GM21360 (cell line): ENCODE measurements around the gene PTPN13.

Experiments used
- ATAC-seq: cut with Tn5 transposase; IDR thresholded peaks from one replicate; pipeline ENCODE4 v1.9.1; 2021; ENCODE audit warnings: mild to moderate bottlenecking, moderate library complexity; ENCODE audit not compliant: unreplicated experiment

PTPN13 gene

DNA sequence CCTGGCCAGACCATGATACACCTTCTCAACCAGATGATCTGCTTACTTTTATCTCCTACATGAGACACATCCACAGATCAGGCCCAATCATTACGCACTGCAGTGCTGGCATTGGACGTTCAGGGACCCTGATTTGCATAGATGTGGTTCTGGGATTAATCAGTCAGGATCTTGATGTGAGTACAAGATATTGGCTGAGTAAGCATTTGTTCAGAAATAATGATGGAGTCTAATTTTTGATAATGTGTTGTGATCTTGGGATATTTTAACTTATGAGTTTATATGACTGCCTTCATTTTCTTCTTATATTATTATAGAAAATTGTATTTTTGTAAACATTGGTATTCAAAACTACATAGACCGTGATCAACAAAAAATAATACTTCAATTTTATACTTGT is 215.7 kb downstream of the PTPN13 start:
- ATAC-seq: no peak

DNA sequence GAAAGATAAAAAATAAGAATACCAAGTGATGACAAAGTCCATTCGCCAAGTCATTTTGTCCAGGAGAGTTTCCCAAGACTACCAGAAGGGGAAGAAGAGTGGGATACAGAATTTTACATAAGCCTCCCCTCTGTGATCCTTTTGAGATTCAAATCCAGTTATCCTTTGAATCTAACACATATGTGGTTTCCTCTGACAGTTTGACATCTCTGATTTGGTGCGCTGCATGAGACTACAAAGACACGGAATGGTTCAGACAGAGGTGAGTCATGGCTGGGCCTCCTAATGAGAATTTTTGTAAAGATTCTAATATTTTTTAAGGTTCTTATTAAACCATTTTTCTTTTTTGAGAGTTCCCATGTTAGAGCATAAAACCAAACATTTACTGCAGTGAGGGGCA is 216.7 kb downstream of the PTPN13 start:
- ATAC-seq: no peak

DNA sequence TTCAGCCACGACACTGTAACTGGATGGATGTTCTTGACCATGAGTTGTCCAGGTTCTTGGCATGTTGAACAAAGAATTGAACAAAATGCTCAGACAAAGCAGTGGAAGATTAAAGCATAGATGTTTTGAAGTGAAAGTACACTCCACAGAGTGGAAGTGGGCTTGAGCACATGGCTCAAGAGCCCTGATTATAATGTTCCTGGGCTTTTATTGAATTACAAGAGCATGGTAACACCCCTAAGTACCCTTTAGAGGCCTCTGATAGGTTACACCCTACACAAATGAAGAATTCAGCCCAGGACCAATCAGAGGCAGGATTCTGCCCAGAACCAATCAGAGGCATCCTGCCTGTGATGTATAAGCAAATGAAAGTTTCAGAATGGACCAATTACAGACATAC is 221.5 kb downstream of the PTPN13 start:
- no peak for ATAC-seq

DNA sequence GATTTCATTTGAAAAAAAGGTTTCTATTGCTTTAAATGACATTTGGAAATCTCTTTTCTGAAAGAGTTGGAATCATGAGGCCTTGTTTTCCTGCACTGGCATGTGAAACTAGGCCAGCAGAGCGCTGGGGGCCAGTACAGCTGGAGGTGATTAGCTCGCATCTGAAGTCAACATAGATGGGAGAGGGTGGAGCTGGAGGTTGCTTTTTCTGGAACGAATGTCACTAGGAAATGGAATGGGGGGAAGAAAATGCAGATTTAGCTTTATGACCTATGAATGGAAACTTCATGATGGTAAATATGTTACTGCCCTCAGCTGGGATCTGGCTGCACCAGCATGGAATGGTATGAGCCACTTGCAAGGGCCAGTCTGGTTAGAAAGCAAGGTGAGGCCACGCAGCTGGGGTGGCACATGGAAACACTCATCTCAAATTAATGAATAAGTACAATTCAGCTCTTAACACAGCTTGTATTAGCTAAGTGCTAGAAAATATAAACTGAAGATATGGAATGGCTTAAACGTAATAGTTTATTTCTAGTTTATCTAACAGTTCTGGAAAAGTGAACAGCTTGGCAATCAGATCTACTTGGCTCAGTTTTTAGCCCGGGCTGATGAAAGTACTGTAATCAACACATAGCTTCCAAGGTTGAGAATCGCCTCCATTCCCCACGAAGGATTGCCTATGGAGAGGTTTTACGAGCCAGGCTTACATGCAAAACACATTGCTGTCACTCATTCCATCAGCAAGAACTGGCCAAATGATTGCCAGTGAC is 222.6 kb downstream of the PTPN13 start:
- no peak for ATAC-seq

DNA sequence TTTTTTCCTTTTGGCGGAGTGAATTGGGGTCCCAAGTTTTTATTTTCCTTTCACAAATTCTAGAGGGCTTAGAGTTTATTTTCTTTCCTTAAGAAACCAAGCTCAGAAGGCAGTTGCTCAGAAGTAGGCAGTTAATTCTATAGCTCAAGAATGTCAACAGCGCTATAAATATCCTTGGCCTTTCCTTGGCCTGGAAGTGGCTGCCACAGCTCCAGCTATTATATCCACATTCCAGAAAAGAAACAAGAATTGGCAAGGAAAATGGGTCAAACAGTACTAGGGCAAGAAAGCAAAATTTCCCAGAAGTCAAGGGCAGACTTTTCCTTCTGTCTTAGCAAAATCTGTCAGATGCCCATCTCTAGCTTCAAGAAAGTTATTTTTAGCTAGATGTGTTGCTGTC is 224.1 kb downstream of the PTPN13 start:
- no peak for ATAC-seq

DNA sequence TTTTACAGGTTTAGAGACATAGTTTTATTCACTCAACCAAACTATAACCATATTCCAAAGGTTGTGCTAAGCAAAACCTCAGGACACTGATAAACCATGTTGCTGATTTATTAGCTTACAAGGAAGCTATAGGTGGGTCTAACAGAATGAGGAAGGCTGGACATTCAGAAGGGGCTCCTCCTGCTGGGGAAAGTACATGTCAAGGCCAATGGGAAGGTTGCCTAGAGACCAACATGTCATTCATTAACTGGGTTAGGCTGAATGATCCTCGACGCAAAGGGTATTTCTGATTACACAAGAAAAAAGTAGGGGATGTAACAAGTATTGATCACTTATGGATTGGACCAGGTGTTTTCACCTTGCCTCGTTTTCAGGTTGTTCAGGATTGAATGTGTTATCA is 224.7 kb downstream of the PTPN13 start:
- no peak for ATAC-seq

DNA sequence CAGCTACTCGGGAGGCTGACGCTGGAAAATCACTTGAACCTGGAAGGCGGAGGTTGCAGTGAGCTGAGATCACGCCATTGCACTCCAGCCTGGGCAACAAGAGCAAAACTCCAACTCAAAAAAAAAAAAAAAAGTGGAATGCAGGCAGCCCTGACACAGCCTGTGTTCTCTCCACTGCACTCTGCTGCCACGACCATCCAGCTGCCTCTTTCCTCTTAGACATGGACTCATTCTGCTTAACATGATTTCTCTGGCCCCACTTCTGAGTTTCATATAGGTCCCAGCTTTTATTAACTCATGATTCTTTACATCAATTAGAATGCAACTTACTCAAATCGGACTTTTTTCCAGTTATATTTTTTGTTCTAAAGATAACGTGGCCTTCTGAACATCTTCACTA is 225.4 kb downstream of the PTPN13 start:
- no peak for ATAC-seq

DNA sequence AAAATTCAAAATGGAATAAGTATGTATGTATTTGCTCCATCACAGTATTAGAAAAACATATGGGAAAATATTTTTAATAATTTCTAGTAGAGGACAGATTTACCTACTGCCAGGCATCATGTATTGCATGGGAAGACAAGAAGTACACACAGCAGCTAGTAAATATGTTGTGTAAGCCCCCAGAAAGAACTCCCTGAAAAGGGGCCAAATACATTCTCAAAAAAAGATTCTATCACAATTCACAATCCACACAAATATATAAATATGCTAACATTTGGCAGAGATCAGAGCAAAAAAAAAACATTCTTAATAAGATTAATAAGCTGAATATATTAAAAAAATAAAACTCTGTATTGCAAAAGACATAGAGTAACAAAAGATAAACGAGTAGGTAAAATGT is 227.0 kb downstream of the PTPN13 start:
- no peak for ATAC-seq

DNA sequence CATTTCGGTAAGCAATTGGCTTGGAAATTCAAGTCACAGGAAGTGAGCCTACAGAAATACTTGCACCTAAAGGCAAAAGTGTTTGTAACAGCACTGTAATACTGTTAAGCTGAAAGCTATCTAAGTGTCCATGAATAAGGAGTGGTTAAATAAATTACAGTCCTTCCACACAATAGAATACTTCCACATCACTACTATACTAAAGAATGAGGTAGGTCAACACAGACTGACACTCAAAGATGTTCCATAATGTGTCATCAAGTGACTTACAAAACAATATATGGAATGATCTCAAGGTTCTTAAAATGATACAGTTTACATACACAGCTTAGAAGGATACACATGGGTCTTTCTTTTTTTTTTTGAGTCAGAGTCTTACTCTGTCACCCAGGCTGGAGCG is 228.0 kb downstream of the PTPN13 start:
- ATAC-seq: no peak

DNA sequence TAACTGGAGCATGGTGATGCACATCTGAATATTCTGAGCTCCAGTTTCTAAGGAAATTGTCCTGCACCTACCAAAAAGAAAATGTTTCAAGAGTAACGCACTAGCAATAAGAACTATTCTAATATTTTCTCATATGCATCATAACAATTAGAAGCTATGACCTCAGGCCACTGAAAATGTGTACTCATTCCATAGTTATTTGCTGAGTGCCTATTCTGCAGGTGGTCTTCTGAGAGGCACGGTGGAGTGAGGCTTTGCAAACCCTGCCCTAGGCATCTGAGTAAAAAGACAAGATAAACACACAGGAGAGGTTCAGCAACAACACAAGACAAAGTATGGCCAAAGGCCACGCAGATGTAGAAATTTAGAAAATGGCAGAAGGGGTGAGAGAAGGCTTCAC is 231.4 kb downstream of the PTPN13 start:
- ATAC-seq: no peak

DNA sequence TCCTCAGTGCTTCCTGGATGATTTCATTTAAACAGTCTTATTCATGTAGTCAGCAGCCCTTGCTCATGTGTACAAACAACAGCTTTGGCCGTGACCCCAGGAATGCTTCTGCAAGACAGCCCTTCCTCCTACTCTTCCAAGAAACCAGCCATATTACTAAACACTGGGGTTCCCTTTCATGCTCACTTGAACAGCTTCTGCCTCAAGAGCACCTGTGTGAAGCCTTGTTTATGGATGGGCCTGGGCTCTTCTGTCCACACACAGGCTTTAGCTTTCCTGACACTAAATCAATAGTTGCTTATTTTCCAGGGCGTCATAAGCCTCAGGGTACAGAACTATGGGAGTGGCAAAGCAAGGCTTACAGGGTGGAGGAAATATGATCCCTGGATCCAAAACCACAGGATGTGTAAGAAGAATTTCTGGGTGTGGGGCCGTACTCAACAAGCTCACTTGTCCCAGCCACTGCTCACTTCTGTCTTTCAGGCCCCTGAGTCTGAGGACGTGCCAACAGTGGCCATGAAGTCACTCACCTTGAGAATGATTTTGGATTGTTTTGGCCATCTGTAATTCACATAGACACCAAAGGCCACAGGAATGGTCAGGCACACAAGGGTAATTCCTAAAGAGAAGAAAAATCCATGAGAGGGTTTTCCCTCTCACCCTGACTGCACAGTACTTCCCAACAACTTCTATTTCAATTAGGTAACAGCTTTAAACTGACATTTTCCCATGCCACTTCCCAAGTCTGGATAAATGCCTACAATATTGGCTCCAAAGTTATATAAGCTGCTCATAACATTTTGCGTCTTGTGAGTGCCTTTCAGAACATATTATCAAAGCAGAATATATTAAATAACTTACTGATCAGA is 237.4 kb downstream of the PTPN13 start:
- ATAC-seq: no peak

DNA sequence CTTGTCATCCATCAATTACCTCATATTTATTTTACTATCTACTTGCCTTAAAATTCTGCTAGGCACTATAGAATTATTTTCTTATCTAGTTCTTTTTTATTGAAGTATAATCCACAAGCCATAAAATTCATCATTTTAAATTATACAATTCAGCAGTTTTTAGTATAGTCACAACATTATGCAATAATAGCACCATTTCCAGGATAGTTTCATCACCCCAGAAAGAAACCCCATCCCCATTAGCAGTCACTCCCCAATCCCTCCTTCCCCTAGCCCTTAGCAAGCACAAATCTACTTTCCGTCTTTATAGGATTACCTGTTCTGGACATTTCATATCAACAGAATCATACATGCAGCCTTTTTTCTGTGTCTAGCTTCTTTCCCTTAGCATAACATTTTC is 239.5 kb downstream of the PTPN13 start:
- ATAC-seq: no peak

DNA sequence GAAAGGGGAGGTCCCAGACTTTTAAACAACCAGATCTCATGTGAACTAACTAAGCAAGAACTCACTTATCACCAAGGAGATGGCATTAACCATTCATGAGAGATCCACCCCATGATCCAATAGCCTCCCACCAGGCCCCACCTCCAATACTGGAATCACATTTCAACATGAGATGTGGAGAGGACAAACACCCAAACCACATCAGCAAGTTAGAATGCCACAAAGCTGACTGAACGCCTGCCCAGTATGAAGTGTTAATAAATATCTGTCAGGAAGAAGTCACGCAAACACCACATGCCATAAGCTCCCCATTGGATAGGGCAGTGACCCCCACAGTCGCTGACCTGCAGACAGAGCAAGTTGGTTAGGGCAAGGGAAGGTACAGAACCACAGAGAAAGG is 240.8 kb downstream of the PTPN13 start:
- ATAC-seq: no peak

DNA sequence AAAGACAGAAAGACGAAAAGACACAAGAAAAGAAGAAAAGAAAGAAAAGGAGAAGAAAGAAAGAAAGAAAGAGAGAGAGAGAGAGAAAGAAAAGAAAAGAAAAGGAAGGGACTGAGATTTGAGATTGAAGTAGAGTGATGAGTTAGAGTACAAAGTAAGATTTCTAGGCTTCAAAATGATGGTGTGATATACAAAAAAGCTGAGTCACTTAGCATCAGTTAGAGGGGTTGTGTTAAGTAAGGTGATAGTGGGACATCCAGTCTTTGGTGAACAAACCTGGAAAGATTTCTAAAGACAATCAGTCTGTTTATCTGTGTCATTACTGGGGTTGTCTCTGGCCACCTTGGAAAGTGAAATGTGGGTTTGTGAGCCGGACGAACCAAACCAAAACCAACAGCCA is 241.6 kb downstream of the PTPN13 start:
- no peak for ATAC-seq

DNA sequence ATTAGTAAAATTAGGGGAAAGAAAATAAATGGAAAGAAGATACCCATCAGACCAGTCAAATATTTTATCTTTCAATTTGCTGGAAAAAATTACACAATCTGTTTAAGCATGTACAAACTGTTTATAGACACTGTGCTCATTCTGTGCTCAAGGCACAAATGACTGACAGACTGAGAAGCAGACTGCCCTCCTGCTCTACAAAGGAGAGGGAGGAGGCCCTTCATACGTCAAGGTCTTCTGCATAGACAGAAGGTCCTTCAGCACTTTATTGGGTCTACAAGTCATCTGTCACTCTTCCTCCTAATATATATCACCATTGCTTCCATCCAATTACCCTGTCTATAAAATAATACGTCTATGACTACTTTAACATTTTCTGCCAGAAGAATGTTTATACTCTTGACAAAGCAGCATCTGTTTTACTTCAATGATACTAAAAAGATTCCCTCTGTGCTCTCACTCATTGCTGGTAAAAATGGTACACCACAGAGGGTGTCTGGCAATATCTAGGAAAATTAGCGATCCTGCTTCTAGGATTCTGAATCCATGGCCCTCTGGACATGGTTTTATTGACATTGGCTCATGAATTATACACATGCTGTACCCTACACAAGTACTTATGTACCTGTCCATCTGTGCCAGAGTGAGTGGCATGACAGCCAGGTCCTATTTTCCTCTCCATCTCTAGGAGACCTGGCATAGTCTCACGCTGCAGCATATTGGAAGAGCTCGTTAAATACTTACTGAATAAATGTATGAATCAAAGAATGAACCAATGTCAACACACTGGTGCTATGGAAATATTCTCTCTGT is 243.8 kb downstream of the PTPN13 start:
- no peak for ATAC-seq

DNA sequence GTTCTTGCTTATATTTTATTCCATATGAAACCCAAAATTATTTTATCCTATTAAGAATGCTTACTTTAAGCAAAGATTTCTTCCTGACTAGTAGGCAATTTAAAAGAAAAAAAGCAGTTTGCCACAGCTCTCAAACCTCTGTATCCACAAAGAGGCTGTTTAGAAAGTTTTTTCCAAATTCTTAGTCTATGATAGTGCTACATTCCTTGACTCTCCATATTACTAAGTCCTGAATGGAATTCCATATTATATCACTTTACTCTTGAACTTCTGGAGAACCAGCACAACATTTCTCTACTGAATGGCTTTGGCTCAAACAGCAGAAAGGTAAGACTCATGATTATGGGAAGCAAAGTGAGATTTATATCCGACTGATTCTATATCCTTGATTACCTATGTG is 246.7 kb downstream of the PTPN13 start:
- no peak for ATAC-seq

DNA sequence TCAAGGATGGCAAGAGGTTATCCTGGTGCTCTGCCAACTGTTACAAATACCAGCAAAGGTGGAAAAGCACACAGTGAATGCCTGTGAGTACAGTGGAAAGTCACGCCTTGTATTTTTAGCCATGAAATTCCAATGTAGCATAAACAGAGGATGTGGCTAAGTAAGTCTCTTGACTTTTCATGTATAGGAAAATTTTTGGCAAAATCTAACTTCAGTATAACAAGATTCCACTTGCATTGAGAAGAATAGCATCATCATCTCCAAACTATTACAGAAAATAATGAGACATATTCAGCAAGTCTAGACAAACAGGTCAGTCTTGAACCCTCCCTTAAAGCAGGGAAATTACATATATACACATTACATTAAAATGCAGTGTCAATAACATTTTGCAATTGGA is 247.2 kb downstream of the PTPN13 start:
- no peak for ATAC-seq

DNA sequence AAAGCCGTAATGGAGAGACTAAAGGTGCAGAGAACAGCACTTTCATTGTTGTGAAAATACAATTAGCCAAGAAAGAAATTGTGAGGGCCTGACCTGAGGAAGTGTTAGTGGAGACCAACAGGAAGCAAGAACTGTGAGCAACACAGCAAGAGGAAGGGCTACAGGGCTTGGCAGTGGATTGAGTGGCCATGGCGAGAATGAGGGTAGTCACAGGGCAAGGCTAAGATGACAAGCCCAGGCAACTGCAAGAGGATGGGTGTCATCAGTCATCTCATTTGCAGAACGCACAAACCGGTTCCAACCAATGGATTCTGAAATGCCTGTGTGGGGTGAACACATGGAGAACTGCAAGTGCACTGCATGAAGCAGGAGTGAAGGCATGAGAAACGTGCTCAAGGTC is 251.5 kb downstream of the PTPN13 start:
- ATAC-seq: no peak

DNA sequence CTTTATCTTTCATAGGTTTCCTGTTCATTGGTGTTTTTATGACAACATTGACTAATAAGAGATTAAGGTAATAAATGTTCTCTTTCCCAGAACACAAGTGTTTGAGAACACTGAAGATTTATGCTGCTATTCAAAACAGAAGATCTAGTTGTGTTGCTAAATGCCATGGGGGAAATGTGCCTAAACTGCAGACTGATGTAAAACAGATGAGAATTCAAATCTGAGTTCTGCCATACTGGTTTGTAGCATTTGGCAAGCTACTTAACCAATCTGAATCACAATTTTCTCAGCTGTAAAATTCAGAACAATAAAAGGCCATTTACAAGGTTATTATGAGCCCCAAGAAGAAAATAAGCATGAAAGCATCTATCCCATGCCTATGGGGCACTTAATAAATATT is 252.8 kb downstream of the PTPN13 start:
- ATAC-seq: no peak

DNA sequence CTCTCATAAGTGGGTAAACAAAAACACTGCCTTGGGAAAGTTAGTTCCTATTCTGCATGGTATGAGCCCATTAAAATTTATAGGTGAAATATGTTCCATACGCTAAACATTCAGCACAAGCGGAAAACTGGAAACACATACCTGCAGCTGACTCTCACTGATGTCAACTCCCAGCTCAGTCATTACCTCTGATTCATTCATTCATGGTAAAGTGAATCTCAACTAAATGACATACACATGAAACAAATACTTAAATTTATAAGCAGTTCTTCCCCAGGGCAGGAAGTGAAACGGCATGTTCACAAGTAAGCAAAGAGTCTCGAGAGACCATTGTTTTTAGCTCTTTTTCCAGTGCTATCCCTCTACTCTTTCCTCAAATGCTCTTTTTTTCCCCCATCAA is 253.5 kb downstream of the PTPN13 start:
- ATAC-seq: no peak

DNA sequence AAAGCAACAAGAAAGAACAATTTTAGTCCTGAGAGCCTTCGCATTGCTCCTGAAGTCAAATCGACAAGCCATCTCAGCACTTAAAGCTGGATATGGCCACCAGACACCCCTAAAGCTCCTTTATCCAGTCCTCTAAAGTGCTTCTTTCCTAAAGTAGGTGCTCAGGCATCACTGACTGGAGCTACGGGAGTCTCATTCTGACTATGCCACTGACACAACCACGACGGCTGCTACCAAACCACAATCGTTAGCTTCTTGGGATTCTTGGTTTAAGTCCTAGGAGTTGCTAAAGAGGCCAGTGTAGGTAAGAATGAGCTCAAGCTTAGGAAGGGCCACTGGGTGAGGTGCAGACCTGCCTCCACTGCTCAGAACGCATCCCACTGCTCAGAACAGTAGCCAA is 254.0 kb downstream of the PTPN13 start:
- no peak for ATAC-seq
